Measurements from ENCODE around the gene TMEM108.

TMEM108 gene

DNA sequence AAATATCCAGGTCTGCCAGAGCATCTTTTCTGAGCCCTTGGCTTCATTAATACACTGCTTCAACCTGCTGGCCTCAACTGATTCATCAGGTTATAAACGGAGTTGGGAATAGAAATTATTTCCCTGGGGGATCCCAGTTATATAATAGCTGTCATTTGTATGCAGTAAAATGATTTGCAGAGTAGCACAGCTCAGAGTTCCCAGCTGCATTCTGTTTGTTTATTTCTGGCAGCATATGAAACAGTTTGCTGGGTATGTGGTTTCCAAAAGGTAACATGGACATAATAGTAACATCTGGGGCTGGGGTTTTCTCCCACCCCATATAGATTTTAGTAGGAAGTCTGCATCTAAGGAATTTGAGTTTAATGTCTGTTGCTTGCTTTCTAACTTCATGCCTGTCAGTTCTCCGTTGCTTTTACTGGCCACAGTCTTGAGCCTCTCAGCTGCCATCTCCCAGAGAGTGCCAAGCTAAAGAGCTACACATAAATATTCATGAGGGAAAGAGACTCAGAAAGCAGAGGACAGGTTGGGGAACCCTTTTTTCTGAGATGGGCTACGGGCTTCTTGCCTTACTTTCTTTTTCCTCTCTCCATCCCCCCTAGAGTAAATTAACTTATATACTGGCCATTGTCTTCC is 124.6 kb downstream of the TMEM108 start:
- TF ChIP-seq, protein P1, sequence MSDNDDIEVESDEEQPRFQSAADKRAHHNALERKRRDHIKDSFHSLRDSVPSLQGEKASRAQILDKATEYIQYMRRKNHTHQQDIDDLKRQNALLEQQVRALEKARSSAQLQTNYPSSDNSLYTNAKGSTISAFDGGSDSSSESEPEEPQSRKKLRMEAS (IDR thresholded peaks at IDR 0.05; ENCODE audit: low read depth, low read length): no peak
- TF ChIP-seq MYC (IDR thresholded peaks at IDR 0.05; ENCODE audit: low read depth, low read length) (no peak), POLR2A (IDR thresholded peaks at IDR 0.05; ENCODE audit: extremely low read depth, insufficient read length) (no peak)
- TF ChIP-seq, protein P2, sequence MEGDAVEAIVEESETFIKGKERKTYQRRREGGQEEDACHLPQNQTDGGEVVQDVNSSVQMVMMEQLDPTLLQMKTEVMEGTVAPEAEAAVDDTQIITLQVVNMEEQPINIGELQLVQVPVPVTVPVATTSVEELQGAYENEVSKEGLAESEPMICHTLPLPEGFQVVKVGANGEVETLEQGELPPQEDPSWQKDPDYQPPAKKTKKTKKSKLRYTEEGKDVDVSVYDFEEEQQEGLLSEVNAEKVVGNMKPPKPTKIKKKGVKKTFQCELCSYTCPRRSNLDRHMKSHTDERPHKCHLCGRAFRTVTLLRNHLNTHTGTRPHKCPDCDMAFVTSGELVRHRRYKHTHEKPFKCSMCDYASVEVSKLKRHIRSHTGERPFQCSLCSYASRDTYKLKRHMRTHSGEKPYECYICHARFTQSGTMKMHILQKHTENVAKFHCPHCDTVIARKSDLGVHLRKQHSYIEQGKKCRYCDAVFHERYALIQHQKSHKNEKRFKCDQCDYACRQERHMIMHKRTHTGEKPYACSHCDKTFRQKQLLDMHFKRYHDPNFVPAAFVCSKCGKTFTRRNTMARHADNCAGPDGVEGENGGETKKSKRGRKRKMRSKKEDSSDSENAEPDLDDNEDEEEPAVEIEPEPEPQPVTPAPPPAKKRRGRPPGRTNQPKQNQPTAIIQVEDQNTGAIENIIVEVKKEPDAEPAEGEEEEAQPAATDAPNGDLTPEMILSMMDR (IDR thresholded peaks at IDR 0.05; ENCODE audit: low read depth, low read length): no peak
- no peak for DNase-seq (ENCODE audit: low read depth)
- no peak overlapping the region for H3K4me3 ChIP-seq (ENCODE audit: low read depth, low read length)

DNA sequence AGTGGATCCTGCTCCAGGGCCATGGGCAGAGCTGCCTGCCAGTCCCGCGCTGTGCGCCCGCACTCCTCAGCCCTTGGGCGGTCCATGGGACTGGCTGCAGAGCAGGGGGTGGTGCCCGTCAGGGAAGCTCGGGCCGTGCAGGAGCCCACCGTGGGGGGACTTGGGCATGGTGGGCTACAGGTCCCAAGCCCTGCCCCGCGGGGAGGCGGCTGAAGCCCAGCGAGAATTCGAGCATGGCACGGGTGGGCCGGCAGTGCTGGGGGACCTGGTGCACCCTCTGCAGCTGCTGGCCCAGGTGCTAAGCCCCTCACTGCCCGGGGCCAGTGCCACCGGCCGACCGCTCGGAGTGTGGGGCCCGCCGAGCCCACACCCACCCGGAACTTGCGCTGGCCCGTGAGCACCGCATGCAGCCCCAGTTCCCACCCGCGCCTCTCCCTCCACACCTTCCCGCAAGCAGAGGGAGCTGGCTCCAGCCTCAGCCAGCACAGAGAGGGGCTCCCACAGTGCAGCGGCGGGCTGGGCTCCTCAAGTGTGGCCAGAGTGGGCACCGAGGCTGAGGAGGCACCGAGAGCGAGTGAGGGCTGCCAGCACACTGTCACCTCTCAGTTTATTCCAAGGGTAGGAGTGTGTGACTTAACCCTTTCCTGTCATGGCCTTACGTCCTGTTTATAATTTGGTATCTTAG is 129.3 kb downstream of the TMEM108 start:
- no peak overlapping the region for H3K4me3 ChIP-seq (ENCODE audit: low read depth, low read length)
- TF ChIP-seq, protein P1 (IDR thresholded peaks at IDR 0.05; ENCODE audit: low read depth, low read length): no peak
- no peak for TF ChIP-seq MYC (IDR thresholded peaks at IDR 0.05; ENCODE audit: low read depth, low read length)
- TF ChIP-seq, protein P2 (IDR thresholded peaks at IDR 0.05; ENCODE audit: low read depth, low read length): no peak
- no peak for TF ChIP-seq POLR2A (IDR thresholded peaks at IDR 0.05; ENCODE audit: extremely low read depth, insufficient read length)
- no peak for DNase-seq (ENCODE audit: low read depth)

DNA sequence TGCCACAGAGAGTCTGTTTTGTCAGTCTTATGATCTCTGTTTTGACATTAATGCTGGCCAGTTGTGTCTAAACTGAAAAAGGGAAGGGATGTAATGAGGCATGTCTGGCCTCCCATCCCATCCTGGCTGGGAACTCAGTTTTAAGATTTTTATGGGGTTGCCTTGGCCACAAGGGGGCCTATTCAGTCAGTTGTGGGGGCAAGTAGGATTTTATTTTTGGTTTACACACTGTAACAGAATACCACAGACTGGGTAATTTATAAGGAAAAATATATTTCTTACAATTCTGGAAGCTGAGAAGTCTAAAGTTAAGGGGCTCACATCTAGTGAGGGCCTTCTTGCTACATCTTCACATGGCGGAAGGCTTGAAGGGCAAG is 129.8 kb downstream of the TMEM108 start:
- H3K4me3 ChIP-seq (ENCODE audit: low read depth, low read length): no peak overlapping the region
- DNase-seq (ENCODE audit: low read depth): no peak
- TF ChIP-seq, protein P2 (IDR thresholded peaks at IDR 0.05; ENCODE audit: low read depth, low read length): no peak
- no peak for TF ChIP-seq MYC (IDR thresholded peaks at IDR 0.05; ENCODE audit: low read depth, low read length)
- TF ChIP-seq, protein P1 (IDR thresholded peaks at IDR 0.05; ENCODE audit: low read depth, low read length): no peak
- no peak for TF ChIP-seq POLR2A (IDR thresholded peaks at IDR 0.05; ENCODE audit: extremely low read depth, insufficient read length)

DNA sequence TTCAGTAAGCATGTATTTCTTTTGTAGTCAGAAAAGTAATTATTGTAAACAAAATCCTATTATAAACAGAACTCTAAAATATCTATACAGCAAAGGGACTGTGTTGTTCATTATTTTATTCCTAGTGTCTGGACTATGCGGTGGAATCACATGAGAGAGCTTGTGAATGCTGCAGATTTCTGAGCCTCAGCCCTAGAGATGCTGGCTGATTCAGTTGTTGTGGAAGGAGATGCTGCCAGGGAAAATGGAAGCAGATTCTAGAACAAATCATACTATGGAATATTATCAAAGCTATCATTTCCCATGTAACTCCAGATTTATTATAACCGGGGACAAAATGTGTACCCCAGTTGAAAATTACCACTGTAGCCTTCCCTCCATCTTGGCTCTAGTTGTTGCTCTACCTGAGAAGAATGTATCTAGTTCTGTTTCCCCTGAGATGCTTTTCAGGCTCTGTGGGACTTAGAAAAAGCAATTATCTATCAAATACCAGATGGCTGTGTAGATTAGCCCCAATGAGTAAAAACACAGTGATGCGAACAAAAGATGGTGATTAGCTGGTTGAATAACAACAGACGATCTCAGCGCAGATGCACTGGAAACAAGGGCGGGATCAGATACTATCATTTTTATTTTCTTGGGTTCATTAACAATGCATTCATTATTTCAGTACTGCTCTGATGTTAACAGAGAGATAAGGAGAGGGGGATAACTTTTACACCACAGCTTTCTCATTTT is 131.3 kb downstream of the TMEM108 start:
- no peak overlapping the region for H3K4me3 ChIP-seq (ENCODE audit: low read depth, low read length)
- DNase-seq (ENCODE audit: low read depth): no peak
- TF ChIP-seq MYC (IDR thresholded peaks at IDR 0.05; ENCODE audit: low read depth, low read length) (no peak), POLR2A (IDR thresholded peaks at IDR 0.05; ENCODE audit: extremely low read depth, insufficient read length) (no peak)
- TF ChIP-seq, protein P1 (IDR thresholded peaks at IDR 0.05; ENCODE audit: low read depth, low read length): no peak
- TF ChIP-seq, protein P2 (IDR thresholded peaks at IDR 0.05; ENCODE audit: low read depth, low read length): no peak

DNA sequence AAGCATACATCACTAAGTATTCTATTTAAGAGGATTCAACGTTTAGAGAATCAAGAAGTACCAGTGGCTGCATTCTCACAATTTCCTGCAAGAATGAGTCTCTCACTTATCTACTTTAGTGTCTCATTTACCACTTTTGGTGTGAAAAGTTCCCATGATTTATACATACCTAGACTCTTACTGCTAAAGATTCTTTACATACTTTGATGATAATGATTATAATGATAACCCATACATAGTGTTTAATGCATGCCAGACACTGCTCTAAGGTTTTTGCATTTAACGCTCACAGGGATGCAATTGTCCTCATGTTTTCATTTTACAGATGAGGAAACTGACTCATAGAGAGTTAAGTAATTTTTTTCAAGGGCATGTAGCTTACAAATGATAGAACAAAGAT is 133.6 kb downstream of the TMEM108 start:
- DNase-seq (ENCODE audit: low read depth): no peak
- no peak overlapping the region for H3K4me3 ChIP-seq (ENCODE audit: low read depth, low read length)
- no peak for TF ChIP-seq MYC (IDR thresholded peaks at IDR 0.05; ENCODE audit: low read depth, low read length)
- TF ChIP-seq, protein P1 (IDR thresholded peaks at IDR 0.05; ENCODE audit: low read depth, low read length): no peak
- TF ChIP-seq POLR2A (IDR thresholded peaks at IDR 0.05; ENCODE audit: extremely low read depth, insufficient read length): no peak
- TF ChIP-seq, protein P2 (IDR thresholded peaks at IDR 0.05; ENCODE audit: low read depth, low read length): no peak

All from NB4 (cell line).